ENCODE results near the gene SLITRK2.

SLITRK2 gene

GRCh38 chrX:145856181-145856580 is 38.6 kb downstream of the SLITRK2 start:
- no peak for DNase-seq

DNA sequence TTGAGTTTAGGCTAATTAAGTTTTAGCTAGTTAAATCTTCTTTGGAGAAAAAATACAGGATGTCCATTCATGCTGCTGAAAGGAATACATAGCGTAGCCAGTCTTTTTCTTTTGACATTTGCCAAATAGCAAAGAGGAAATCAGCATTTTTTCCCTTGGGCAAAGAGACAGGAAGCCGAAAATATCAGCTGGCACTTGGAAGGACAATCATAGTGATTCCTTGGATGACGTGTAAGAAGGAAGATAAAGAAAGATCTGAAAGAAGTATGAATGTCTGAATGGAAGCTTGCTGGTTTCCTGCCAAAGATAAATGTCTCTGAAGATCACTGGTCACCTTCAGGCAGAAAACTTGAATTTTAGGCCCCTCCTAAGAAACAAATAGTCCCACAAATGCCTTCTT is 44.2 kb downstream of the SLITRK2 start:
- DNase-seq = no peak

DNA sequence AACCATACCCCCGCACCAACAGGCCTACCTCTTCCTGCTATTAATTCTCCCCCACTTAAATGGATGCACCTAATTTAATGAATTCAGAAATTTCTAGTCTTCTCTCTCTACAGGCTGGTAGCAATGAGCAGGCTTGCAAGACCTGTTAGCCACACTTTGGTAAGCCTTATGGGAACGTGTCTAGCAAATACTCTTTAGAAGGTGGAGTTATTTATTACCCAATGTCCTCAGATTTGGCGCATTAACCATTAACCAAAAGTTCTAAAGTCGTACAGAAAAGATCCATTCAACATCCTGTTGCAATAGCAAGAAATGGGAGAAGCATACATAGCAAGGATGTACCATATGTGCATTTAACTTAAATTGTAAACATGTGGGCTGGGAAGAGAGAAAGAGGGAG is 47.5 kb downstream of the SLITRK2 start:
- no peak for DNase-seq

Measured in GOT3 (cell line).